Endothelial cell of umbilical vein (primary cell): ENCODE measurements around the gene KCTD2.

Source experiments
- CTCF ChIP-seq, 2 donors: IDR thresholded peaks; 1 replicate in 1 of 2; 2 replicates in 1 of 2; pipeline ENCODE4 v1.5.1; 2011; ENCODE audit warnings: low read length in 2 of 2, mild to moderate bottlenecking in 2 of 2, moderate library complexity in 2 of 2, control low read depth in 1 of 2, inconsistent platforms in 1 of 2, low read depth in 1 of 2; ENCODE audit not compliant: insufficient read depth in 1 of 2; ENCODE audit errors: extremely low read depth in 1 of 2
- EZH2 ChIP-seq: IDR thresholded peaks from 2 replicates; pipeline ENCODE4 v1.6.1; 2012; ENCODE audit warnings: borderline replicate concordance, low read depth, mild to moderate bottlenecking, moderate library complexity, low read length, inconsistent platforms; ENCODE audit not compliant: severe bottlenecking
- GATA2 ChIP-seq: IDR thresholded peaks from 2 replicates; pipeline ENCODE4 v1.7.0; 2011; ENCODE audit warnings: low read depth, mild to moderate bottlenecking, moderate library complexity, mixed read lengths, low read length; ENCODE audit not compliant: insufficient read length, insufficient read depth
- JUN ChIP-seq: IDR thresholded peaks from 2 replicates; pipeline ENCODE4 v1.6.1; 2011; ENCODE audit warnings: borderline replicate concordance, low read depth; ENCODE audit not compliant: insufficient read length, insufficient read depth
- MAX ChIP-seq: IDR thresholded peaks from 2 replicates; pipeline ENCODE4 v1.6.1; 2011; ENCODE audit not compliant: insufficient read depth, insufficient read length
- MYC ChIP-seq: IDR thresholded peaks from one replicate; pipeline ENCODE4 v1.6.1; 2011; ENCODE audit warnings: mild to moderate bottlenecking, low read depth, low read length
- POLR2A ChIP-seq: IDR thresholded peaks from 2 replicates; pipeline ENCODE4 v1.6.1; 2012; ENCODE audit warnings: low read depth, mild to moderate bottlenecking, control low read depth, low read length
- POLR2AphosphoS5 ChIP-seq: IDR thresholded peaks from 2 replicates; pipeline ENCODE4 v1.6.1; 2012; ENCODE audit warnings: low read depth, mild to moderate bottlenecking, control low read depth, low read length, moderate library complexity; ENCODE audit not compliant: insufficient read depth

GRCh38 chr17:75012096-75012345 lies 35.0 kb upstream of the KCTD2 start:
- TF ChIP-seq CTCF (IDR thresholded peaks at IDR 0.05; ENCODE audit: extremely low read depth in 1 of 2, insufficient read depth in 1 of 2, low read depth in 1 of 2, low read length in 2 of 2) (no peak), POLR2AphosphoS5 (no peak), POLR2A (no peak), MYC (no peak), MAX (no peak), EZH2 (no peak), GATA2 (no peak), JUN (no peak)
